ENCODE data around the gene KL.

The KL gene

GRCh38 chr13:33007950-33008349 is 8.3 kb upstream of the KL start:
- H3K27me3 ChIP-seq (ENCODE audit: insufficient read depth, poor library complexity, severe bottlenecking): peaks cover under 1% of the 10 kb centered on the region
- TF ChIP-seq SPI1 (IDR thresholded peaks at IDR 0.05; ENCODE audit: borderline replicate concordance, low read depth): no peak
- TF ChIP-seq CTCF (IDR thresholded peaks at IDR 0.05; ENCODE audit: insufficient read depth, low read length): no peak
- no peak for TF ChIP-seq GABPA (IDR thresholded peaks at IDR 0.05; ENCODE audit: low read depth)
- TF ChIP-seq POLR2AphosphoS5 (IDR thresholded peaks at IDR 0.05; ENCODE audit: low read depth): no peak
- TF ChIP-seq, protein P1, sequence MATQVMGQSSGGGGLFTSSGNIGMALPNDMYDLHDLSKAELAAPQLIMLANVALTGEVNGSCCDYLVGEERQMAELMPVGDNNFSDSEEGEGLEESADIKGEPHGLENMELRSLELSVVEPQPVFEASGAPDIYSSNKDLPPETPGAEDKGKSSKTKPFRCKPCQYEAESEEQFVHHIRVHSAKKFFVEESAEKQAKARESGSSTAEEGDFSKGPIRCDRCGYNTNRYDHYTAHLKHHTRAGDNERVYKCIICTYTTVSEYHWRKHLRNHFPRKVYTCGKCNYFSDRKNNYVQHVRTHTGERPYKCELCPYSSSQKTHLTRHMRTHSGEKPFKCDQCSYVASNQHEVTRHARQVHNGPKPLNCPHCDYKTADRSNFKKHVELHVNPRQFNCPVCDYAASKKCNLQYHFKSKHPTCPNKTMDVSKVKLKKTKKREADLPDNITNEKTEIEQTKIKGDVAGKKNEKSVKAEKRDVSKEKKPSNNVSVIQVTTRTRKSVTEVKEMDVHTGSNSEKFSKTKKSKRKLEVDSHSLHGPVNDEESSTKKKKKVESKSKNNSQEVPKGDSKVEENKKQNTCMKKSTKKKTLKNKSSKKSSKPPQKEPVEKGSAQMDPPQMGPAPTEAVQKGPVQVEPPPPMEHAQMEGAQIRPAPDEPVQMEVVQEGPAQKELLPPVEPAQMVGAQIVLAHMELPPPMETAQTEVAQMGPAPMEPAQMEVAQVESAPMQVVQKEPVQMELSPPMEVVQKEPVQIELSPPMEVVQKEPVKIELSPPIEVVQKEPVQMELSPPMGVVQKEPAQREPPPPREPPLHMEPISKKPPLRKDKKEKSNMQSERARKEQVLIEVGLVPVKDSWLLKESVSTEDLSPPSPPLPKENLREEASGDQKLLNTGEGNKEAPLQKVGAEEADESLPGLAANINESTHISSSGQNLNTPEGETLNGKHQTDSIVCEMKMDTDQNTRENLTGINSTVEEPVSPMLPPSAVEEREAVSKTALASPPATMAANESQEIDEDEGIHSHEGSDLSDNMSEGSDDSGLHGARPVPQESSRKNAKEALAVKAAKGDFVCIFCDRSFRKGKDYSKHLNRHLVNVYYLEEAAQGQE (IDR thresholded peaks at IDR 0.05; ENCODE audit: insufficient replicate concordance, low read depth): no peak
- no peak for DNase-seq (ENCODE audit: low read depth in 1 of 2, low spot score in 1 of 2)
- H3K4me3 ChIP-seq (replicated peaks; ENCODE audit: insufficient read depth, low read length): no peak overlapping the region
- H3K27ac ChIP-seq (replicated peaks): no peak overlapping the region

DNA sequence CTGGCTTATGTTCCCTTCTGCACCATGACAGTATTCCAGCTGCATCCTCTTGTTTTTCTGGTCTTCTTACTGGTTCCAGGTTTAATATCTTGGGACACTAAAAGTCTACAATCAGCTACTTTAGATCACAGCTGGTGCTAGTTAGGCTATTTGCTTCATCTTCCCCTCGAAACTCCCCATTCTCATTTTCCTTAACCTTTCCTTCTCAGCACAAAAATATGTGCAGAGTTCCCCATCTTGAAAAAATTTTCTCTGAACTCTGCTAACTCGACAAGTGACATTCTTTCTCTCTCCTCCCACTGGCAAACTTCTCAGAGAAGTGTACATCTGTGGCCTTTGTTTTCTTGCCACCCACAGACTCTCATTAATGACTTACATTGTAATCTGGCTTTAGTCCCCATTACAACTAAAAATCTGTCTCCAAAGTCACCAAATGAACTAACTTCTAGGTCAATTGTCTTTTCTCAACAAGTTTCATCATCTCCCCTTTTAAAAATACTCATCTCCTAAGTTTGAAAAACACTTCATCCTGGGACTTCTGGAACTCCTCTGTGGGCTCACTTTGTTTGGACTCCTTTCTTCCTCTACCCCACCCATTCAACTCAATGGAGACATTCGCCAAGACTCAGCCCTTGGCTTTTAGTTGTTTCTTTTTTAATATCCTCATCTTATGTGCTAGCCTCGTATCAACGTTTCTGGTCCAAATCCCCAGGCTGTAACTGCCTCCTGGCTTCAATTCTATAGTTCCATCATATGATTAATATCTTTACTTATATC is 7.1 kb upstream of the KL start:
- DNase-seq (ENCODE audit: low read depth in 1 of 2, low spot score in 1 of 2): no peak
- Histone ChIP-seq H3K27me3 (ENCODE audit: insufficient read depth, poor library complexity, severe bottlenecking) (peaks cover 6% of the 10 kb centered on the region), H3K4me3 (replicated peaks; ENCODE audit: insufficient read depth, low read length) (no peak overlapping the region), H3K27ac (replicated peaks) (no peak overlapping the region)
- TF ChIP-seq CTCF (IDR thresholded peaks at IDR 0.05; ENCODE audit: insufficient read depth, low read length) (no peak), POLR2AphosphoS5 (IDR thresholded peaks at IDR 0.05; ENCODE audit: low read depth) (no peak), GABPA (IDR thresholded peaks at IDR 0.05; ENCODE audit: low read depth) (no peak), SPI1 (IDR thresholded peaks at IDR 0.05; ENCODE audit: borderline replicate concordance, low read depth) (no peak)
- TF ChIP-seq, protein P1 (IDR thresholded peaks at IDR 0.05; ENCODE audit: insufficient replicate concordance, low read depth): no peak

GRCh38 chr13:33011828-33012470 is 4.3 kb upstream of the KL start:
- DNase-seq (ENCODE audit: low read depth in 1 of 2, low spot score in 1 of 2): no peak
- Histone ChIP-seq H3K27me3 (ENCODE audit: insufficient read depth, poor library complexity, severe bottlenecking) (peaks cover 28% of the 10 kb centered on the region), H3K4me3 (replicated peaks; ENCODE audit: insufficient read depth, low read length) (no peak overlapping the region), H3K27ac (replicated peaks) (no peak overlapping the region)
- no peak for TF ChIP-seq POLR2AphosphoS5 (IDR thresholded peaks at IDR 0.05; ENCODE audit: low read depth)
- no peak for TF ChIP-seq SPI1 (IDR thresholded peaks at IDR 0.05; ENCODE audit: borderline replicate concordance, low read depth)
- no peak for TF ChIP-seq GABPA (IDR thresholded peaks at IDR 0.05; ENCODE audit: low read depth)
- TF ChIP-seq CTCF (IDR thresholded peaks at IDR 0.05; ENCODE audit: insufficient read depth, low read length): no peak
- TF ChIP-seq, protein P1 (IDR thresholded peaks at IDR 0.05; ENCODE audit: insufficient replicate concordance, low read depth): no peak

All from HL-60 (cell line).